ENCODE measurements around the gene GRID1. TPM values are rescaled to one million over a fixed set of nuclear protein-coding genes. Genes with fewer than 3 reads are reported as not detected.

GRID1 gene
- total and polyA plus RNA-seq, 11 donors = 0.69 to 3.4 (median 1.6) TPM

DNA sequence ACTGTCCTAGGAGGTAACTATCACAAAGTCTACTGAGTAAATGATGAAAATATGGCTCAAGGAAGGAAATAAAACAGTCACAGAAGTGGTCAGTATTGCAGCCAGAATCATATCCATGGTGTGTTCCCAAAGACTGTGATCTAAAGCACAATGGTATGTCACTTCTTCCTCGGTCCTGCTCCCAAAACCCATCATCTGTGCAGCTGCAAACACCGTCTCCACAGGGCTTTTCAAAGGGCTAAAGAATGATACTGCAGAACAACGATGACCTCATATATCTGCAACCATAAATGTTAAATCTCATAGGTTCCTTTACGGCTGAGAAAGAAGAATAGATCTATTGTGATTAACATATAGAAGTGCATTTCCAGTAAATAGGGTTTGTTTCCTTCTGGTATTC lies 465.0 kb downstream of the GRID1 start:
- no peak for ATAC-seq
- no peak for DNase-seq
- intact Hi-C loops (cut with DNase I) = no loop called here
- TF ChIP-seq, protein P1, sequence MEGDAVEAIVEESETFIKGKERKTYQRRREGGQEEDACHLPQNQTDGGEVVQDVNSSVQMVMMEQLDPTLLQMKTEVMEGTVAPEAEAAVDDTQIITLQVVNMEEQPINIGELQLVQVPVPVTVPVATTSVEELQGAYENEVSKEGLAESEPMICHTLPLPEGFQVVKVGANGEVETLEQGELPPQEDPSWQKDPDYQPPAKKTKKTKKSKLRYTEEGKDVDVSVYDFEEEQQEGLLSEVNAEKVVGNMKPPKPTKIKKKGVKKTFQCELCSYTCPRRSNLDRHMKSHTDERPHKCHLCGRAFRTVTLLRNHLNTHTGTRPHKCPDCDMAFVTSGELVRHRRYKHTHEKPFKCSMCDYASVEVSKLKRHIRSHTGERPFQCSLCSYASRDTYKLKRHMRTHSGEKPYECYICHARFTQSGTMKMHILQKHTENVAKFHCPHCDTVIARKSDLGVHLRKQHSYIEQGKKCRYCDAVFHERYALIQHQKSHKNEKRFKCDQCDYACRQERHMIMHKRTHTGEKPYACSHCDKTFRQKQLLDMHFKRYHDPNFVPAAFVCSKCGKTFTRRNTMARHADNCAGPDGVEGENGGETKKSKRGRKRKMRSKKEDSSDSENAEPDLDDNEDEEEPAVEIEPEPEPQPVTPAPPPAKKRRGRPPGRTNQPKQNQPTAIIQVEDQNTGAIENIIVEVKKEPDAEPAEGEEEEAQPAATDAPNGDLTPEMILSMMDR (IDR thresholded peaks at IDR 0.05) = no peak
- TF ChIP-seq POLR2A (IDR thresholded peaks at IDR 0.05) = no peak
- Histone ChIP-seq H3K27me3 (no peaks in the 10 kb centered on the region), H3K27ac (no peak overlapping the region), H3K4me3 (no peak overlapping the region), H3K9me3 (no peaks in the 10 kb centered on the region), H3K4me1 (no peaks in the 10 kb centered on the region), H3K36me3 (no peaks in the 10 kb centered on the region)
- 74 to 85% (median 78%) methylated on average over 4 of the region's 4 CpGs for WGBS, 4 donors

DNA sequence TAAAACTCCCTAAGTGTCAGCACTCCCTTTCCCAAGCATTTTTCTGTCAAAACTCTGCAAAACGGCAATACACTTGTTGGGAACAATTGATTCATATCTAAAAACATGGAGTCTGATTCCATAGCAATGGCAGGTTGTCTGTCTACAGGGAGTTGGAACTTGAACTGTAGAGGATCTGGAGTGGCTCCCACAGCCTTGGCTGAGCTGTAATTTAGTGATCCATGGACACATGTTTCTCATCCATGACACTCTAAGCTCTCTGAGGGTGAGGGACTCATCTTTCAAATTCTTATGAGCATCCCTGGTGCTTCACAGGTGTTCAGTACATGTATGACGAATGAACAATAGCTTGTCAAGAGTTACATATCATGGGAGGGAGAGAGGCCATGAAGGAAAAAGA lies 466.1 kb downstream of the GRID1 start:
- no peak for TF ChIP-seq POLR2A (IDR thresholded peaks at IDR 0.05)
- TF ChIP-seq, protein P1 (IDR thresholded peaks at IDR 0.05) = no peak
- Histone ChIP-seq H3K27me3 (no peaks in the 10 kb centered on the region), H3K9me3 (no peaks in the 10 kb centered on the region), H3K4me3 (no peak overlapping the region), H3K27ac (no peak overlapping the region), H3K36me3 (no peaks in the 10 kb centered on the region), H3K4me1 (no peaks in the 10 kb centered on the region)
- WGBS, 4 donors = 69 to 85% (median 80%) methylated on average over 2 of the region's 2 CpGs
- intact Hi-C loops (cut with DNase I) = no loop called here
- ATAC-seq = no peak
- DNase-seq = no peak

DNA sequence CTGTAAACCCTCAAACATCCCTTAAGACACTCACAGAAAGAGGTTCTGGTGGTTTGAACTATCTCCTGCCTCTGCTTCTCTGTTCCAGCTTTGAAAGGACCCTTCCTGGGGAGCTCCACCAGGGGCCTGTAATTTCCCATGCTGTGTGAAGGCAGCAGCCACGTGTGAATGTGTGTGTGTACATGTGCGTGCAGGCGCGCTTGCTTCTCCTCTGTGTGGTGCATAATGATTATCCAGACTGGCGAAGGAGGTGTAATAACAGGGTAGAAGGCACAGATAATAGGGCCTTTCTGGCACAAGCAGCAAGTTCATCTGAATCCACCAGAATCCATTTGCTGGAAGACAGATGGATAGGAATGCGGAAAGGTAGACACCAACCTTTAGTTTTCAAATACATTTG lies 466.5 kb downstream of the GRID1 start:
- Histone ChIP-seq H3K27me3 (no peaks in the 10 kb centered on the region), H3K4me1 (no peaks in the 10 kb centered on the region), H3K27ac (no peak overlapping the region), H3K9me3 (no peaks in the 10 kb centered on the region), H3K4me3 (no peak overlapping the region), H3K36me3 (no peaks in the 10 kb centered on the region)
- WGBS, 4 donors = 87 to 99% (median 94%) methylated on average over 6 of the region's 6 CpGs
- intact Hi-C loops (cut with DNase I) = no loop called here
- ATAC-seq (no peak), DNase-seq (no peak)
- TF ChIP-seq, protein P1 (IDR thresholded peaks at IDR 0.05) = no peak
- no peak for TF ChIP-seq POLR2A (IDR thresholded peaks at IDR 0.05)

DNA sequence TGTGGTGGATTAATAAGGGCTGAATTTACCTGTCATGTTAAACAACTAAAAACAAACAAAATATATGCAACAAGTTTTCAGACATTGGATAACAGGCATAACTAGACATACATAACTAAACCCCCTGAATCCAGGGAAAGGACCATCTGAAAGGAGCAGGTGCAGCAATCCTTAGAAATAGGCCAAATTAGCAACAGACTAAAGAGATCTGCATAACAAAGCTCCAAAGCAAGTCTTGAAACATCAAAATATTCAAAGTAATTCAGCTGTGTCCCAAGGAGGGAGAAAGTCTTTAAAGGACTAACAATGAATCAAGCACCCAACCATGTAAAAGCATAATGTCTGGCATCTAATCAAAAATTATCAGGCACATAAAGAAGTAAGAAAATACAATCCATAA lies 475.1 kb downstream of the GRID1 start:
- no peak for ATAC-seq
- H3K9me3 ChIP-seq = no peaks in the 10 kb centered on the region
- no peak overlapping the region for H3K4me3 ChIP-seq
- intact Hi-C loops (cut with DNase I) = no loop called here
- H3K36me3 ChIP-seq = no peaks in the 10 kb centered on the region
- no peaks in the 10 kb centered on the region for H3K27me3 ChIP-seq
- no peak for TF ChIP-seq POLR2A (IDR thresholded peaks at IDR 0.05)
- TF ChIP-seq, protein P1 (IDR thresholded peaks at IDR 0.05) = no peak
- H3K4me1 ChIP-seq = no peaks in the 10 kb centered on the region
- no peak overlapping the region for H3K27ac ChIP-seq
- no peak for DNase-seq
